Measurements from ENCODE around the gene RBM38. TPM values are rescaled to one million over a fixed set of nuclear protein-coding genes. Genes with fewer than 3 reads are reported as not detected.
"Not testable (repeated sequence)": the region's sequence is repeated elsewhere in the genome, so short reads cannot be mapped to it uniquely, and the experiment has no call there.

Gene RBM38
- 13.9 and 16.7 TPM in 2 replicates for total RNA-seq

GRCh38 chr20:57390604-57391438 lies at the start of gene RBM38:
Gene RBM38 (plus strand): TSS chr20:57391396. CDS start chr20:57391582, 186 bp downstream.
- DNase-seq (ENCODE audit: low read depth in 2 of 2): peak in 1 of 2 donors; percentile 69

GRCh38 chr20:57341663-57342062 lies 49.5 kb upstream of the RBM38 start:
- DNase-seq (ENCODE audit: low read depth in 2 of 2): no peak

GRCh38 chr20:57342829-57343228 lies 48.4 kb upstream of the RBM38 start:
- DNase-seq (ENCODE audit: low read depth in 2 of 2): no peak

- peak; percentile 46 to 63 for DNase-seq (ENCODE audit: low read depth in 2 of 2)
These were observed 44.7 kb upstream of the RBM38 start for GRCh38 chr20:57346477-57346876.

GRCh38 chr20:57347393-57347792 lies 43.8 kb upstream of the RBM38 start:
- no peak for DNase-seq (ENCODE audit: low read depth in 2 of 2)

- DNase-seq (ENCODE audit: low read depth in 2 of 2): not testable (repeated sequence)
These were observed 42.8 kb upstream of the RBM38 start for GRCh38 chr20:57348200-57348921.

- DNase-seq (ENCODE audit: low read depth in 2 of 2): not testable (repeated sequence)
These were observed 42.1 kb upstream of the RBM38 start for GRCh38 chr20:57348922-57349574.

- DNase-seq (ENCODE audit: low read depth in 2 of 2): no peak
These were observed 41.0 kb upstream of the RBM38 start for GRCh38 chr20:57350081-57350710.

GRCh38 chr20:57350726-57351041 lies 40.5 kb upstream of the RBM38 start:
- DNase-seq (ENCODE audit: low read depth in 2 of 2): not testable (repeated sequence)

GRCh38 chr20:57351042-57351783 lies 40.0 kb upstream of the RBM38 start, which contains the start of gene RAE1:
Gene RAE1 (plus strand): TSS chr20:57351255. CDS start chr20:57354039, 2,784 bp downstream.
- DNase-seq (ENCODE audit: low read depth in 2 of 2): peak; percentile 86 to 91

GRCh38 chr20:57352305-57352704 lies 38.9 kb upstream of the RBM38 start:
- no peak for DNase-seq (ENCODE audit: low read depth in 2 of 2)

GRCh38 chr20:57353351-57353750 lies 37.8 kb upstream of the RBM38 start:
- DNase-seq (ENCODE audit: low read depth in 2 of 2): no peak

GRCh38 chr20:57361517-57361916 lies 29.7 kb upstream of the RBM38 start:
- DNase-seq (ENCODE audit: low read depth in 2 of 2): peak in 1 of 2 donors; percentile 32

GRCh38 chr20:57364451-57364850 lies 26.7 kb upstream of the RBM38 start:
- DNase-seq (ENCODE audit: low read depth in 2 of 2): no peak

GRCh38 chr20:57369596-57369995 lies 21.6 kb upstream of the RBM38 start:
- no peak for DNase-seq (ENCODE audit: low read depth in 2 of 2)

- no peak for DNase-seq (ENCODE audit: low read depth in 2 of 2)
These were observed 20.9 kb upstream of the RBM38 start for GRCh38 chr20:57370316-57370715.

- DNase-seq (ENCODE audit: low read depth in 2 of 2): no peak
These were observed 19.8 kb upstream of the RBM38 start for GRCh38 chr20:57371363-57371762.

GRCh38 chr20:57372157-57372556 lies 19.0 kb upstream of the RBM38 start:
- DNase-seq (ENCODE audit: low read depth in 2 of 2): no peak

GRCh38 chr20:57372581-57373350 lies 18.4 kb upstream of the RBM38 start:
- DNase-seq (ENCODE audit: low read depth in 2 of 2): no peak

GRCh38 chr20:57374343-57374930 lies 16.8 kb upstream of the RBM38 start:
- no peak for DNase-seq (ENCODE audit: low read depth in 2 of 2)

Data from dermis microvascular lymphatic vessel endothelial cell (primary cell).